ENCODE results near the gene NSD2.

DNA sequence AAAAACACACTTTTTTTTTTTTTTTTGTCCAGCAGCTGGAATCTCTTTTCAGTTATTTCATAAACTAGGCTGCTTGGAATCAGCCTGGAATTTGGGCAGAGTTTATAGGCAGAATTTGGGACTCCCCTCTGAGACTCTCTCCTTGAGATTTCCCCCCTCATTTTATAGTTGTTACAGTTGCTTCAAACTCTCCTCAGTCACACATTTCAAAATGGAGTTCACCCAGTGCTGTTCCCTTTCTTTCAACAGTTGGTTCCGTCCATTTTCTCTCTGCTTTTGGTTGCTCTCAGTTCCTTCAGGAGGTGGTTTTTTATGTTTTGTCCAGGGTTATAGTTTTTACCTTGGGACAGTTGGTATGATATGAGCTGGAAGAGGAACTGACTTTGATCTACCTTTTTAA, 27.5 kb downstream of the NSD2 start:
- TF ChIP-seq, protein P1, sequence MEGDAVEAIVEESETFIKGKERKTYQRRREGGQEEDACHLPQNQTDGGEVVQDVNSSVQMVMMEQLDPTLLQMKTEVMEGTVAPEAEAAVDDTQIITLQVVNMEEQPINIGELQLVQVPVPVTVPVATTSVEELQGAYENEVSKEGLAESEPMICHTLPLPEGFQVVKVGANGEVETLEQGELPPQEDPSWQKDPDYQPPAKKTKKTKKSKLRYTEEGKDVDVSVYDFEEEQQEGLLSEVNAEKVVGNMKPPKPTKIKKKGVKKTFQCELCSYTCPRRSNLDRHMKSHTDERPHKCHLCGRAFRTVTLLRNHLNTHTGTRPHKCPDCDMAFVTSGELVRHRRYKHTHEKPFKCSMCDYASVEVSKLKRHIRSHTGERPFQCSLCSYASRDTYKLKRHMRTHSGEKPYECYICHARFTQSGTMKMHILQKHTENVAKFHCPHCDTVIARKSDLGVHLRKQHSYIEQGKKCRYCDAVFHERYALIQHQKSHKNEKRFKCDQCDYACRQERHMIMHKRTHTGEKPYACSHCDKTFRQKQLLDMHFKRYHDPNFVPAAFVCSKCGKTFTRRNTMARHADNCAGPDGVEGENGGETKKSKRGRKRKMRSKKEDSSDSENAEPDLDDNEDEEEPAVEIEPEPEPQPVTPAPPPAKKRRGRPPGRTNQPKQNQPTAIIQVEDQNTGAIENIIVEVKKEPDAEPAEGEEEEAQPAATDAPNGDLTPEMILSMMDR (IDR thresholded peaks at IDR 0.05; ENCODE audit: borderline replicate concordance, extremely low read depth, low read length, poor library complexity, severe bottlenecking): no peak
- no peak for TF ChIP-seq EZH2 (IDR thresholded peaks at IDR 0.05; ENCODE audit: borderline replicate concordance, low read depth, low read length, severe bottlenecking)

All from DND-41 (cell line).